GM23338 (cell line): ENCODE data around the gene MEGF8. TPM values are rescaled to one million over a fixed set of nuclear protein-coding genes. Genes with fewer than 3 reads are reported as not detected.
A peak's percentile ranks its signal among the peaks of the same experiment; 100 is the strongest.

Experiments used
- ATAC-seq: fragments of 200-7000 bp; cut with Tn5 transposase; 3 replicates; pipeline ENCODE4 v1.9.1; 2020
- DNase-seq: peaks from one replicate; pipeline ENCODE4 v3.0.0-alpha.2; 2015; ENCODE audit warnings: low spot score
- H2AFZ ChIP-seq: fragments of 200-600 bp; sonication (generic); 2 replicates; pipeline ENCODE4 v1.8.0; 2016; ENCODE audit warnings: antibody characterized with exemption, mild to moderate bottlenecking, moderate library complexity
- H3F3A ChIP-seq: fragments of 200-600 bp; sonication (generic); replicated peaks from 2 replicates; pipeline ENCODE4 v1.8.0; 2017; ENCODE audit warnings: antibody characterized with exemption, mixed run types, low read depth
- H3K27ac ChIP-seq: fragments of 200-600 bp; sonication (generic); 2 replicates; pipeline ENCODE4 v1.6.1; 2016; ENCODE audit warnings: low read depth
- H3K27me3 ChIP-seq: fragments of 200-600 bp; sonication (generic); 2 replicates; pipeline ENCODE4 v1.8.0; 2016; ENCODE audit warnings: mild to moderate bottlenecking, mixed run types, moderate library complexity; ENCODE audit not compliant: insufficient read depth
- H3K36me3 ChIP-seq: fragments of 200-600 bp; sonication (generic); 2 replicates; pipeline ENCODE4 v1.8.0; 2016; ENCODE audit warnings: mild to moderate bottlenecking; ENCODE audit not compliant: insufficient read depth
- H3K4me1 ChIP-seq: fragments of 200-600 bp; sonication (generic); 2 replicates; pipeline ENCODE4 v1.8.0; 2016; ENCODE audit warnings: mild to moderate bottlenecking, moderate library complexity; ENCODE audit not compliant: insufficient read depth
- H3K4me2 ChIP-seq: fragments of 200-600 bp; sonication (generic); 2 replicates; pipeline ENCODE4 v1.7.1; 2017; ENCODE audit warnings: mixed run types
- H3K4me3 ChIP-seq: fragments of 200-600 bp; sonication (generic); 2 replicates; pipeline ENCODE4 v1.6.1; 2016; ENCODE audit warnings: mixed run types
- H3K79me2 ChIP-seq: fragments of 200-600 bp; sonication (generic); replicated peaks from 2 replicates; pipeline ENCODE4 v1.8.0; 2017; ENCODE audit warnings: mild to moderate bottlenecking; ENCODE audit not compliant: insufficient read depth
- H3K9me2 ChIP-seq: fragments of 200-600 bp; sonication (generic); 2 replicates; pipeline ENCODE4 v1.8.0; 2017; ENCODE audit not compliant: insufficient read depth
- H4K20me1 ChIP-seq: fragments of 200-600 bp; sonication (generic); replicated peaks from 2 replicates; pipeline ENCODE4 v1.8.0; 2017; ENCODE audit warnings: mild to moderate bottlenecking; ENCODE audit not compliant: insufficient read depth
- H3K27ac Mint-ChIP-seq: 2 replicates; pipeline ENCODE4 v1.8.0; 2020; ENCODE audit warnings: inconsistent platforms, mild to moderate bottlenecking, moderate library complexity, mixed read lengths
- H3K27me3 Mint-ChIP-seq: 3 replicates; pipeline ENCODE4 v1.8.0; 2022; ENCODE audit warnings: low read depth, mild to moderate bottlenecking, moderate library complexity, mixed read lengths, inconsistent platforms; ENCODE audit not compliant: insufficient read depth, poor library complexity
- H3K36me3 Mint-ChIP-seq: 3 replicates; pipeline ENCODE4 v1.8.0; 2021; ENCODE audit warnings: low read depth, mild to moderate bottlenecking, inconsistent platforms, moderate library complexity, mixed read lengths
- H3K4me1 Mint-ChIP-seq: 3 replicates; pipeline ENCODE4 v1.8.0; 2020; ENCODE audit warnings: mild to moderate bottlenecking, inconsistent platforms, mixed read lengths
- H3K4me3 Mint-ChIP-seq: 3 replicates; pipeline ENCODE4 v1.8.0; 2021; ENCODE audit warnings: moderate library complexity, mild to moderate bottlenecking, inconsistent platforms, mixed read lengths
- H3K9me3 Mint-ChIP-seq: 3 replicates; pipeline ENCODE4 v1.8.0; 2020; ENCODE audit warnings: moderate library complexity, mild to moderate bottlenecking, inconsistent platforms, mixed read lengths
- CREB1 ChIP-seq: fragments of 250-450 bp; sonication (Bioruptor Pico); IDR thresholded peaks from 2 replicates; pipeline ENCODE4 v1.5.0; 2020; ENCODE audit warnings: low read depth, mild to moderate bottlenecking, moderate library complexity
- CTCF ChIP-seq, 2 experiments: fragments of 200-600 bp in 1 of 2; sonication (generic) in 1 of 2; conservative IDR thresholded peaks; 2 replicates each; pipeline versions ENCODE4 v1.5.1 to v1.6.1; 2016 to 2017; ENCODE audit warnings: antibody characterized with exemption in 2 of 2, low read depth in 2 of 2, mild to moderate bottlenecking in 2 of 2, moderate library complexity in 1 of 2
- ETS1 ChIP-seq: IDR thresholded peaks from 2 replicates; pipeline ENCODE4 v1.6.1; 2016; ENCODE audit warnings: antibody characterized with exemption
- EZH2 ChIP-seq: fragments of 200-600 bp; sonication (generic); IDR thresholded peaks from one replicate; pipeline ENCODE4 v1.8.0; 2017; ENCODE audit warnings: antibody characterized with exemption, mild to moderate bottlenecking, low read depth; ENCODE audit not compliant: unreplicated experiment
- EZH2phosphoT487 ChIP-seq: fragments of 200-600 bp; sonication (generic); IDR thresholded peaks from one replicate; pipeline ENCODE4 v1.8.1; 2018; ENCODE audit warnings: antibody characterized with exemption; ENCODE audit not compliant: unreplicated experiment
- JUNB ChIP-seq: IDR thresholded peaks from one replicate; pipeline ENCODE4 v1.6.1; 2016; ENCODE audit warnings: antibody characterized with exemption; ENCODE audit not compliant: unreplicated experiment
- NANOG ChIP-seq: IDR thresholded peaks from 2 replicates; pipeline ENCODE4 v1.6.1; 2016; ENCODE audit warnings: antibody characterized with exemption, borderline replicate concordance
- POLR2AphosphoS5 ChIP-seq: IDR thresholded peaks from 2 replicates; pipeline ENCODE4 v1.6.1; 2016; ENCODE audit warnings: antibody characterized with exemption, low read depth
- STAT1 ChIP-seq: IDR thresholded peaks from one replicate; pipeline ENCODE4 v1.6.1; 2016; ENCODE audit warnings: antibody characterized with exemption; ENCODE audit not compliant: unreplicated experiment
- ZNF114 ChIP-seq: fragments of 250-450 bp; sonication (Bioruptor Pico); IDR thresholded peaks from 2 replicates; pipeline ENCODE4 v1.5.0; 2020; ENCODE audit warnings: mild to moderate bottlenecking, moderate library complexity
- ZNF331 ChIP-seq: fragments of 250-450 bp; sonication (Bioruptor Pico); IDR thresholded peaks from 2 replicates; pipeline ENCODE4 v1.5.0; 2020; ENCODE audit warnings: low read depth, mild to moderate bottlenecking, moderate library complexity
- polyA plus RNA-seq: library from polyadenylated mRNA; unstranded; fragments of >200 nt; fragmentation: Nextera tagmentation; extraction: Ambion mirVana; gene quantifications from 2 replicates; pipeline ENCODE4 v1.2.1, GENCODE V29; 2016
- total RNA-seq: library from RNA; depleted of rRNA; stranded (reverse); fragments of >200 nt; shearing (Covaris generic); gene quantifications from 2 replicates; pipeline ENCODE4 v1.2.3, GENCODE V29; 2014
- TF ChIP-seq, protein P1 (sequence below): fragments of 250-450 bp; sonication (Bioruptor Pico); IDR thresholded peaks from 2 replicates; pipeline ENCODE4 v1.5.0; 2020; ENCODE audit warnings: mild to moderate bottlenecking, moderate library complexity
- TF ChIP-seq, protein P2 (sequence below): IDR thresholded peaks from one replicate; pipeline ENCODE4 v1.6.1; 2018; ENCODE audit warnings: antibody characterized with exemption; ENCODE audit not compliant: unreplicated experiment

The MEGF8 gene
- total and polyA plus RNA-seq, 2 experiments from 2014 or later: 6.2 to 40.5 TPM

GRCh38 chr19:42285541-42285941 lies 39.9 kb upstream of the MEGF8 start:
- H3K27ac Mint-ChIP-seq: no peak overlapping the region
- H3K4me1 Mint-ChIP-seq: peaks cover 27% of the 10 kb centered on the region
- ATAC-seq (peak; percentile 2; the same call in 1 of the 3 replicates), DNase-seq (no peak)
- H4K20me1 ChIP-seq: peaks cover 4% of the 10 kb centered on the region; the same call in 1 of the 2 replicates
- TF ChIP-seq EZH2: no peak
- no peak for TF ChIP-seq NANOG
- TF ChIP-seq, protein P1, sequence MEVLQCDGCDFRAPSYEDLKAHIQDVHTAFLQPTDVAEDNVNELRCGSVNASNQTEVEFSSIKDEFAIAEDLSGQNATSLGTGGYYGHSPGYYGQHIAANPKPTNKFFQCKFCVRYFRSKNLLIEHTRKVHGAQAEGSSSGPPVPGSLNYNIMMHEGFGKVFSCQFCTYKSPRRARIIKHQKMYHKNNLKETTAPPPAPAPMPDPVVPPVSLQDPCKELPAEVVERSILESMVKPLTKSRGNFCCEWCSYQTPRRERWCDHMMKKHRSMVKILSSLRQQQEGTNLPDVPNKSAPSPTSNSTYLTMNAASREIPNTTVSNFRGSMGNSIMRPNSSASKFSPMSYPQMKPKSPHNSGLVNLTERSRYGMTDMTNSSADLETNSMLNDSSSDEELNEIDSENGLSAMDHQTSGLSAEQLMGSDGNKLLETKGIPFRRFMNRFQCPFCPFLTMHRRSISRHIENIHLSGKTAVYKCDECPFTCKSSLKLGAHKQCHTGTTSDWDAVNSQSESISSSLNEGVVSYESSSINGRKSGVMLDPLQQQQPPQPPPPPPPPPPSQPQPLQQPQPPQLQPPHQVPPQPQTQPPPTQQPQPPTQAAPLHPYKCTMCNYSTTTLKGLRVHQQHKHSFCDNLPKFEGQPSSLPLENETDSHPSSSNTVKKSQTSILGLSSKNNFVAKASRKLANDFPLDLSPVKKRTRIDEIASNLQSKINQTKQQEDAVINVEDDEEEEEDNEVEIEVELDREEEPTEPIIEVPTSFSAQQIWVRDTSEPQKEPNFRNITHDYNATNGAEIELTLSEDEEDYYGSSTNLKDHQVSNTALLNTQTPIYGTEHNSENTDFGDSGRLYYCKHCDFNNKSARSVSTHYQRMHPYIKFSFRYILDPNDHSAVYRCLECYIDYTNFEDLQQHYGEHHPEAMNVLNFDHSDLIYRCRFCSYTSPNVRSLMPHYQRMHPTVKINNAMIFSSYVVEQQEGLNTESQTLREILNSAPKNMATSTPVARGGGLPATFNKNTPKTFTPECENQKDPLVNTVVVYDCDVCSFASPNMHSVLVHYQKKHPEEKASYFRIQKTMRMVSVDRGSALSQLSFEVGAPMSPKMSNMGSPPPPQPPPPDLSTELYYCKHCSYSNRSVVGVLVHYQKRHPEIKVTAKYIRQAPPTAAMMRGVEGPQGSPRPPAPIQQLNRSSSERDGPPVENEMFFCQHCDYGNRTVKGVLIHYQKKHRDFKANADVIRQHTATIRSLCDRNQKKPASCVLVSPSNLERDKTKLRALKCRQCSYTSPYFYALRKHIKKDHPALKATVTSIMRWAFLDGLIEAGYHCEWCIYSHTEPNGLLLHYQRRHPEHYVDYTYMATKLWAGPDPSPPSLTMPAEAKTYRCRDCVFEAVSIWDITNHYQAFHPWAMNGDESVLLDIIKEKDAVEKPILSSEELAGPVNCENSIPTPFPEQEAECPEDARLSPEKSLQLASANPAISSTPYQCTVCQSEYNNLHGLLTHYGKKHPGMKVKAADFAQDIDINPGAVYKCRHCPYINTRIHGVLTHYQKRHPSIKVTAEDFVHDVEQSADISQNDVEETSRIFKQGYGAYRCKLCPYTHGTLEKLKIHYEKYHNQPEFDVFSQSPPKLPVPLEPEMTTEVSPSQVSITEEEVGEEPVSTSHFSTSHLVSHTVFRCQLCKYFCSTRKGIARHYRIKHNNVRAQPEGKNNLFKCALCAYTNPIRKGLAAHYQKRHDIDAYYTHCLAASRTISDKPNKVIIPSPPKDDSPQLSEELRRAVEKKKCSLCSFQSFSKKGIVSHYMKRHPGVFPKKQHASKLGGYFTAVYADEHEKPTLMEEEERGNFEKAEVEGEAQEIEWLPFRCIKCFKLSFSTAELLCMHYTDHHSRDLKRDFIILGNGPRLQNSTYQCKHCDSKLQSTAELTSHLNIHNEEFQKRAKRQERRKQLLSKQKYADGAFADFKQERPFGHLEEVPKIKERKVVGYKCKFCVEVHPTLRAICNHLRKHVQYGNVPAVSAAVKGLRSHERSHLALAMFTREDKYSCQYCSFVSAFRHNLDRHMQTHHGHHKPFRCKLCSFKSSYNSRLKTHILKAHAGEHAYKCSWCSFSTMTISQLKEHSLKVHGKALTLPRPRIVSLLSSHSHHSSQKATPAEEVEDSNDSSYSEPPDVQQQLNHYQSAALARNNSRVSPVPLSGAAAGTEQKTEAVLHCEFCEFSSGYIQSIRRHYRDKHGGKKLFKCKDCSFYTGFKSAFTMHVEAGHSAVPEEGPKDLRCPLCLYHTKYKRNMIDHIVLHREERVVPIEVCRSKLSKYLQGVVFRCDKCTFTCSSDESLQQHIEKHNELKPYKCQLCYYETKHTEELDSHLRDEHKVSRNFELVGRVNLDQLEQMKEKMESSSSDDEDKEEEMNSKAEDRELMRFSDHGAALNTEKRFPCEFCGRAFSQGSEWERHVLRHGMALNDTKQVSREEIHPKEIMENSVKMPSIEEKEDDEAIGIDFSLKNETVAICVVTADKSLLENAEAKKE: no peak
- TF ChIP-seq ZNF114 (CRISPR knock-in tag): no peak
- no peak for TF ChIP-seq ZNF331
- TF ChIP-seq EZH2phosphoT487: no peak
- no peak for TF ChIP-seq POLR2AphosphoS5
- TF ChIP-seq CTCF (conservative IDR thresholded peaks at IDR 0.05; ENCODE audit: low read depth in 2 of 2): no peak
- no peak for TF ChIP-seq ETS1
- TF ChIP-seq CREB1 (CRISPR knock-in tag): no peak
- TF ChIP-seq STAT1: no peak
- TF ChIP-seq, protein P2, sequence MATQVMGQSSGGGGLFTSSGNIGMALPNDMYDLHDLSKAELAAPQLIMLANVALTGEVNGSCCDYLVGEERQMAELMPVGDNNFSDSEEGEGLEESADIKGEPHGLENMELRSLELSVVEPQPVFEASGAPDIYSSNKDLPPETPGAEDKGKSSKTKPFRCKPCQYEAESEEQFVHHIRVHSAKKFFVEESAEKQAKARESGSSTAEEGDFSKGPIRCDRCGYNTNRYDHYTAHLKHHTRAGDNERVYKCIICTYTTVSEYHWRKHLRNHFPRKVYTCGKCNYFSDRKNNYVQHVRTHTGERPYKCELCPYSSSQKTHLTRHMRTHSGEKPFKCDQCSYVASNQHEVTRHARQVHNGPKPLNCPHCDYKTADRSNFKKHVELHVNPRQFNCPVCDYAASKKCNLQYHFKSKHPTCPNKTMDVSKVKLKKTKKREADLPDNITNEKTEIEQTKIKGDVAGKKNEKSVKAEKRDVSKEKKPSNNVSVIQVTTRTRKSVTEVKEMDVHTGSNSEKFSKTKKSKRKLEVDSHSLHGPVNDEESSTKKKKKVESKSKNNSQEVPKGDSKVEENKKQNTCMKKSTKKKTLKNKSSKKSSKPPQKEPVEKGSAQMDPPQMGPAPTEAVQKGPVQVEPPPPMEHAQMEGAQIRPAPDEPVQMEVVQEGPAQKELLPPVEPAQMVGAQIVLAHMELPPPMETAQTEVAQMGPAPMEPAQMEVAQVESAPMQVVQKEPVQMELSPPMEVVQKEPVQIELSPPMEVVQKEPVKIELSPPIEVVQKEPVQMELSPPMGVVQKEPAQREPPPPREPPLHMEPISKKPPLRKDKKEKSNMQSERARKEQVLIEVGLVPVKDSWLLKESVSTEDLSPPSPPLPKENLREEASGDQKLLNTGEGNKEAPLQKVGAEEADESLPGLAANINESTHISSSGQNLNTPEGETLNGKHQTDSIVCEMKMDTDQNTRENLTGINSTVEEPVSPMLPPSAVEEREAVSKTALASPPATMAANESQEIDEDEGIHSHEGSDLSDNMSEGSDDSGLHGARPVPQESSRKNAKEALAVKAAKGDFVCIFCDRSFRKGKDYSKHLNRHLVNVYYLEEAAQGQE: no peak
- no peak for TF ChIP-seq JUNB
- no peaks in the 10 kb centered on the region for H3K27me3 ChIP-seq
- peak overlapping the region; percentile 87 for H3K4me3 ChIP-seq
- peaks cover 21% of the 10 kb centered on the region for H3K27me3 Mint-ChIP-seq
- H3K79me2 ChIP-seq: peaks cover 20% of the 10 kb centered on the region
- H3K4me2 ChIP-seq: peak overlapping the region; percentile 98; the same call in 1 of the 2 replicates
- no peaks in the 10 kb centered on the region for H3K9me2 ChIP-seq
- H3K36me3 ChIP-seq: peaks cover 4% of the 10 kb centered on the region; the same call in 1 of the 2 replicates
- peaks cover 12% of the 10 kb centered on the region; the same call in 2 of the 3 replicates for H3K36me3 Mint-ChIP-seq
- no peaks in the 10 kb centered on the region for H3K9me3 Mint-ChIP-seq
- peaks cover 19% of the 10 kb centered on the region for H3F3A ChIP-seq
- peak overlapping the region; percentile 86 for H3K4me3 Mint-ChIP-seq
- H3K27ac ChIP-seq: no peak overlapping the region
- H2AFZ ChIP-seq: no peak overlapping the region
- peaks cover 27% of the 10 kb centered on the region for H3K4me1 ChIP-seq
